Keratinocyte (primary cell): ENCODE data around the gene MCM3AP. TPM values are rescaled to one million over a fixed set of nuclear protein-coding genes. Genes with fewer than 3 reads are reported as not detected.

ENCODE experiments used
- DNase-seq: peaks from one replicate; pipeline ENCODE4 v3.0.0-alpha.2; 2011; ENCODE audit warnings: low read depth, missing footprints, low spot score
- FAIRE-seq: peaks from 2 replicates; lab custom pipeline; 2011; peaks lifted over from hg19 to GRCh38; lab: Jason Lieb, UNC
- H2AFZ ChIP-seq: 2 replicates; pipeline ENCODE4 v1.6.0; 2012; ENCODE audit warnings: low read length, control low read depth, inconsistent platforms; ENCODE audit not compliant: control insufficient read depth
- H3K27ac ChIP-seq: 2 replicates; pipeline ENCODE4 v1.5.1; 2011; ENCODE audit warnings: low read length; ENCODE audit not compliant: control insufficient read depth, insufficient read depth
- H3K27me3 ChIP-seq: 3 replicates; pipeline ENCODE4 v1.6.0; 2011; ENCODE audit warnings: low read length; ENCODE audit not compliant: control insufficient read depth, insufficient read depth; ENCODE audit errors: extremely low read depth
- H3K36me3 ChIP-seq, 2 experiments: 2 replicates in 1 of 2; 3 replicates in 1 of 2; pipeline ENCODE4 v1.5.1; 2011; ENCODE audit warnings: low read length in 2 of 2, mild to moderate bottlenecking in 1 of 2; ENCODE audit not compliant: control insufficient read depth in 2 of 2, insufficient read depth in 2 of 2; ENCODE audit errors: extremely low read depth in 1 of 2
- H3K4me1 ChIP-seq: 3 replicates; pipeline ENCODE4 v1.5.1; 2011; ENCODE audit warnings: low read length; ENCODE audit not compliant: control insufficient read depth, insufficient read depth; ENCODE audit errors: extremely low read depth
- H3K4me2 ChIP-seq: 3 replicates; pipeline ENCODE4 v1.6.0; 2011; ENCODE audit warnings: low read depth, low read length; ENCODE audit not compliant: control insufficient read depth, insufficient read depth; ENCODE audit errors: extremely low read depth
- H3K4me3 ChIP-seq, 3 experiments: fragments of 200-600 bp in 1 of 3; sonication (generic) in 1 of 3; 2 replicates in 2 of 3; 3 replicates in 1 of 3; pipeline ENCODE4 v1.5.1; 2011 to 2016; ENCODE audit warnings: low read length in 3 of 3, mild to moderate bottlenecking in 3 of 3, control low read depth in 2 of 3, inconsistent platforms in 1 of 3, low read depth in 1 of 3, mixed read lengths in 1 of 3, mixed run types in 1 of 3, moderate library complexity in 1 of 3; ENCODE audit not compliant: control insufficient read depth in 2 of 3, insufficient read depth in 2 of 3; ENCODE audit errors: extremely low read depth in 1 of 3
- H3K79me2 ChIP-seq: 2 replicates; pipeline ENCODE4 v1.6.0; 2012; ENCODE audit warnings: low read length; ENCODE audit not compliant: control insufficient read depth, insufficient read depth
- H3K9ac ChIP-seq: 3 replicates; pipeline ENCODE4 v1.6.0; 2011; ENCODE audit warnings: low read length; ENCODE audit not compliant: control insufficient read depth, insufficient read depth; ENCODE audit errors: extremely low read depth
- H3K9me1 ChIP-seq: 3 replicates; pipeline ENCODE4 v1.6.0; 2011; ENCODE audit warnings: low read length; ENCODE audit not compliant: control insufficient read depth, insufficient read depth; ENCODE audit errors: extremely low read depth
- H3K9me3 ChIP-seq: 2 replicates; pipeline ENCODE4 v1.5.1; 2012; ENCODE audit warnings: low read depth, low read length; ENCODE audit not compliant: control insufficient read depth
- H4K20me1 ChIP-seq: 3 replicates; pipeline ENCODE4 v1.6.0; 2011; ENCODE audit warnings: low read length; ENCODE audit not compliant: control insufficient read depth, insufficient read depth; ENCODE audit errors: extremely low read depth
- EZH2 ChIP-seq: IDR thresholded peaks from one replicate; pipeline ENCODE4 v1.6.1; 2012; ENCODE audit warnings: inconsistent platforms, mild to moderate bottlenecking, low read length, moderate library complexity
- dilution Hi-C: fragments of 300-500 bp; cut with MboI; formaldehyde crosslinking; loops from one replicate; pipeline ENCODE4 v1.7.0; 2020; ENCODE audit warnings: low sequenced_read_pairs; ENCODE audit not compliant: extremely low pct_ligation_motif_present
- polyA plus RNA-seq, 5 experiments: library from polyadenylated mRNA; depleted of rRNA in 3 of 5; stranded (reverse) in 3 of 5; stranded (forward) in 1 of 5; unstranded in 1 of 5; fragments of >200 nt; gene quantifications; 1 replicate in 1 of 5; 2 replicates in 3 of 5; 3 replicates in 1 of 5; pipeline versions ENCODE4 v1.2.1 to v1.2.3, GENCODE V29; 2011 to 2012; ENCODE audit warnings: missing spikeins in 2 of 5, low read depth in 1 of 5, low replicate concordance in 1 of 5
- TF ChIP-seq, protein P1 (sequence below), 3 experiments: IDR thresholded peaks in 1 of 3; conservative IDR thresholded peaks in 1 of 3; optimal IDR thresholded peaks in 1 of 3; 2 replicates in 2 of 3; 3 replicates in 1 of 3; pipeline versions ENCODE3 to v1.5.1; 2011; ENCODE audit warnings: low read length in 3 of 3, mild to moderate bottlenecking in 3 of 3, moderate library complexity in 2 of 3, control low read depth in 1 of 3, inconsistent platforms in 1 of 3; ENCODE audit not compliant: insufficient read depth in 2 of 3; ENCODE audit errors: extremely low read depth in 1 of 3

The MCM3AP gene
- polyA plus RNA-seq, 1 donor (not counting 4 experiments of a cell fraction or from before 2014, with no cell fraction given): 34.3 TPM

GRCh38 chr21:46223217-46223616 is 62.2 kb downstream of the MCM3AP start:
- Histone ChIP-seq H3K4me2 (no peak overlapping the region), H3K4me3 (no peak overlapping the region), H3K27me3 (no peaks in the 10 kb centered on the region), H3K36me3 (peaks cover 34 to 47% of the 10 kb centered on the region in 2 experiments), H4K20me1 (peaks cover 37% of the 10 kb centered on the region), H3K9ac (no peak overlapping the region), H2AFZ (no peak overlapping the region), H3K27ac (no peak overlapping the region), H3K9me3 (no peaks in the 10 kb centered on the region), H3K9me1 (peaks cover 4% of the 10 kb centered on the region), H3K4me1 (peaks cover 12% of the 10 kb centered on the region), H3K79me2 (peaks cover 95% of the 10 kb centered on the region)
- FAIRE-seq (no peak), DNase-seq (no peak)
- TF ChIP-seq, protein P1, sequence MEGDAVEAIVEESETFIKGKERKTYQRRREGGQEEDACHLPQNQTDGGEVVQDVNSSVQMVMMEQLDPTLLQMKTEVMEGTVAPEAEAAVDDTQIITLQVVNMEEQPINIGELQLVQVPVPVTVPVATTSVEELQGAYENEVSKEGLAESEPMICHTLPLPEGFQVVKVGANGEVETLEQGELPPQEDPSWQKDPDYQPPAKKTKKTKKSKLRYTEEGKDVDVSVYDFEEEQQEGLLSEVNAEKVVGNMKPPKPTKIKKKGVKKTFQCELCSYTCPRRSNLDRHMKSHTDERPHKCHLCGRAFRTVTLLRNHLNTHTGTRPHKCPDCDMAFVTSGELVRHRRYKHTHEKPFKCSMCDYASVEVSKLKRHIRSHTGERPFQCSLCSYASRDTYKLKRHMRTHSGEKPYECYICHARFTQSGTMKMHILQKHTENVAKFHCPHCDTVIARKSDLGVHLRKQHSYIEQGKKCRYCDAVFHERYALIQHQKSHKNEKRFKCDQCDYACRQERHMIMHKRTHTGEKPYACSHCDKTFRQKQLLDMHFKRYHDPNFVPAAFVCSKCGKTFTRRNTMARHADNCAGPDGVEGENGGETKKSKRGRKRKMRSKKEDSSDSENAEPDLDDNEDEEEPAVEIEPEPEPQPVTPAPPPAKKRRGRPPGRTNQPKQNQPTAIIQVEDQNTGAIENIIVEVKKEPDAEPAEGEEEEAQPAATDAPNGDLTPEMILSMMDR (optimal IDR thresholded peaks at IDR 0.05 in 1 of 3, IDR thresholded peaks at IDR 0.05 in 1 of 3, conservative IDR thresholded peaks at IDR 0.05 in 1 of 3; ENCODE audit: extremely low read depth in 1 of 3, insufficient read depth in 2 of 3, low read length in 3 of 3): no peak
- no peak for TF ChIP-seq EZH2
- dilution Hi-C loops: no loop called here

DNA sequence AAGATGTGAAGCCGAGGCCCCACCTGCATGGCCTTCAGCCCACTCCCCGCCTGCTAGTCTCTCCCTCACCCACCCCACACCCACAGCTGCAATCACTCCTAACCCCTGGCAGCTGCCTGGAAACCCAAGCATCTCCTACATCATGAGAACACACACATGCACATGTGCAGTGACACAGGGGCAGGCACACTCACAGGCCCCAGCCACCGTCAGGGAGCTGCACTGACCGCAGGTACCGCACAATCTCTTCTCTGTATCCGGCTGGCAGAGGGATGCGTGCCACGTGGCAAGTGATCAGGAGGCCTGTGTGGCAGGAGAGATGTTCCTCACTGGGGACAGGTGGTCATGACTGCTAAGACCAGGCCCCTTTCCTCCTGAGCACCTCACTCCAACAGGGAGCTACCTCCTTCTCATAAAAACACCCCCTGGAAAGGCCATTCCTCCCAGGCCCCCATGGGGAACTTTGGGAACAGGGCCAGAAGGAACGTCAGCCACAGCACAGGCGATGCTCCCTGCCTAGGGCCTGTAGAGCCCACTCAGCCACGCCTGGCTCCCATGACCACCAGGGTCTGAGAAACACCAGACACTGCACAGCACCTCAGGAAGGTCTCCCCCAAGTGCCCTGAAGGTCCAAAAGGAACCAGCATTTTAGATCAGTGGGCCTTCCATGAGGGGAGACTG is 62.8 kb downstream of the MCM3AP start:
- H3K79me2 ChIP-seq: peaks cover 93% of the 10 kb centered on the region
- peaks cover 36 to 47% of the 10 kb centered on the region in 2 experiments for H3K36me3 ChIP-seq
- H3K27ac ChIP-seq: no peak overlapping the region
- no peak overlapping the region for H3K4me2 ChIP-seq
- FAIRE-seq (no peak), DNase-seq (no peak)
- H4K20me1 ChIP-seq: peaks cover 39% of the 10 kb centered on the region
- H3K4me3 ChIP-seq: no peak overlapping the region
- dilution Hi-C loops: no loop called here
- no peak overlapping the region for H3K9ac ChIP-seq
- peaks cover 4% of the 10 kb centered on the region for H3K9me1 ChIP-seq
- TF ChIP-seq EZH2: no peak
- TF ChIP-seq, protein P1 (optimal IDR thresholded peaks at IDR 0.05 in 1 of 3, IDR thresholded peaks at IDR 0.05 in 1 of 3, conservative IDR thresholded peaks at IDR 0.05 in 1 of 3; ENCODE audit: extremely low read depth in 1 of 3, insufficient read depth in 2 of 3, low read length in 3 of 3): no peak
- H3K4me1 ChIP-seq: peaks cover 12% of the 10 kb centered on the region
- no peak overlapping the region for H2AFZ ChIP-seq
- no peaks in the 10 kb centered on the region for H3K27me3 ChIP-seq
- H3K9me3 ChIP-seq: no peaks in the 10 kb centered on the region
